Thyroid gland (tissue), 4 donors: ENCODE results near the gene UPK3A. TPM values are rescaled to one million over a fixed set of nuclear protein-coding genes. Genes with fewer than 3 reads are reported as not detected.
"Not testable (repeated sequence)": the region's sequence is repeated elsewhere in the genome, so short reads cannot be mapped to it uniquely, and the experiment has no call there.

Experiments
- DNase-seq, 2 donors: peaks; one replicate each; pipeline ENCODE4 v3.0.0-alpha.2; 2019
- H3K27ac ChIP-seq, 3 donors: fragments of 200-600 bp; sonication (generic); 1 replicate in 2 of 3; 2 replicates in 1 of 3; pipeline ENCODE4 v1.5.1; 2016 to 2019; ENCODE audit warnings: mild to moderate bottlenecking in 1 of 3, moderate library complexity in 1 of 3
- H3K27me3 ChIP-seq: fragments of 200-600 bp; sonication (generic); one replicate; pipeline ENCODE4 v1.5.1; 2019
- H3K36me3 ChIP-seq, 2 donors: fragments of 200-600 bp; sonication (generic); one replicate each; pipeline ENCODE4 v1.5.1; 2016 to 2019
- H3K4me1 ChIP-seq, 2 donors: fragments of 200-600 bp; sonication (generic); one replicate each; pipeline ENCODE4 v1.5.1; 2017 to 2019
- H3K4me3 ChIP-seq, 3 donors: fragments of 200-600 bp; sonication (generic); replicated peaks in 1 of 3; 1 replicate in 2 of 3; 2 replicates in 1 of 3; pipeline ENCODE4 v1.5.1; 2016; ENCODE audit warnings: mild to moderate bottlenecking in 1 of 3
- H3K9me3 ChIP-seq: fragments of 200-600 bp; sonication (generic); one replicate; pipeline ENCODE4 v1.5.1; 2017
- CTCF ChIP-seq, 6 experiments: fragments of 200-600 bp in 3 of 6; fragments of 450-650 bp in 3 of 6; sonication (generic) in 3 of 6; IDR thresholded peaks; one replicate each; pipeline ENCODE4 v1.5.1; 2016 to 2019; ENCODE audit warnings: antibody characterized with exemption in 6 of 6, mild to moderate bottlenecking in 2 of 6, inconsistent platforms in 1 of 6, moderate library complexity in 1 of 6
- POLR2A ChIP-seq, 2 donors: fragments of 450-650 bp; IDR thresholded peaks; one replicate each; pipeline ENCODE4 v1.6.1; 2017; ENCODE audit warnings: antibody characterized with exemption in 2 of 2, mild to moderate bottlenecking in 2 of 2, moderate library complexity in 1 of 2
- WGBS, 2 donors: methylation state at CpG; one replicate each; pipeline ENCODE4 v1.1.5; 2017; 5-methylcytosine and 5-hydroxymethylcytosine counted together
- intact Hi-C: fragments of 100-400 bp; cut with DNase I; formaldehyde crosslinking; loops from one replicate; pipeline ENCODE4 v1.15.1; 2023
- total RNA-seq, 4 donors: library from RNA; depleted of rRNA; stranded (reverse); fragments of >200 nt; gene quantifications; one replicate each; pipeline ENCODE4 v1.2.3, GENCODE V29; 2016

Gene UPK3A
- total RNA-seq, 4 donors from 2014 or later: 2.1 to 3.9 (median 2.6) TPM; not detected in 1

DNA sequence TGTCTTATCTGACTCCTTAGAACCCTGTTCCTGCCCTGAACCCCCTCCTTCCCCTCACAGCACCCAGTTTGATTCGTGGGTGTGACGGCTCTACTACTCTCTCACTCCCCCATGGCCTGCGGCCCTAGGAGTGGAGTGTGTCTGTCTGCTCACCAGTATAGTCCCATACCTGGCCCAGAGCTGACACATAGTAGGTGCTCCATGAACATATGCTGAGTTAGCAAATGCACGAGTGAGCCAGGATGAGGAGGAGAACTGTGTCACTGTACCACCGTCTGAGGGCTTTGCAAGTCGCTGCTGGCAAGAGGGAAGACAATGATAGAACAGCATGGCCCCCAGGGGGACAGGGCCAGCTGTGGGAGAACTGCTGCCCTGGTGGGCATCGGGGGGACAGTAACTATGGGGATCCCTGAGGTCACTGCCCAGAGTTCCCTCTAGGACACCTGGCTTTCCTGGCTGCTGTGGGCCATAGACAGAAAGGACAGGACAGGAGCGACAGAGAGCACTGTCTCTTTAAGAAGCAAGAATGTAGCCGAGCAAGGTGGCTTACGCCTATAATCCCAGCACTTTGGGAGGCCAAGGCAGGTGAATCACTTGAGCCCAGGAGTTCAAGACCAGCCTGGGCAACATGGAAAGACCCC, 24.9 kb upstream of the UPK3A start:
- Histone ChIP-seq H3K4me1 (peaks cover 8 to 21% of the 10 kb centered on the region in 2 donors), H3K9me3 (no peaks in the 10 kb centered on the region), H3K4me3 (no peak overlapping the region), H3K27ac (no peak overlapping the region), H3K36me3 (no peaks in the 10 kb centered on the region), H3K27me3 (no peaks in the 10 kb centered on the region)
- TF ChIP-seq POLR2A (IDR thresholded peaks at IDR 0.05): no peak
- TF ChIP-seq CTCF (IDR thresholded peaks at IDR 0.05): no peak
- WGBS, 2 donors: 78 to 81% methylated on average over 10 of the region's 10 CpGs
- DNase-seq: no peak
- intact Hi-C loops: loop anchor here (5.0 kb wide), 1 partner anchor 158 kb away; no protein-coding TSS in a partner anchor

- not testable (repeated sequence) for H3K9me3 ChIP-seq, DNase-seq, H3K27me3 ChIP-seq, H3K36me3 ChIP-seq, H3K4me3 ChIP-seq, H3K27ac ChIP-seq
- peaks cover 8 to 21% of the 10 kb centered on the region in 2 donors for H3K4me1 ChIP-seq
- intact Hi-C loops: loop anchor here (5.0 kb wide), 1 partner anchor 158 kb away; no protein-coding TSS in a partner anchor
- 66 to 68% methylated on average over 9 of the region's 9 CpGs for WGBS, 2 donors
These were observed 24.4 kb upstream of the UPK3A start for GRCh38 chr22:45260395-45260759.

GRCh38 chr22:45261407-45262088, 23.2 kb upstream of the UPK3A start:
- H3K4me1 ChIP-seq: peaks cover 8 to 21% of the 10 kb centered on the region in 2 donors
- DNase-seq: no peak
- intact Hi-C loops: loop anchor here (5.0 kb wide), 1 partner anchor 159 kb away; no protein-coding TSS in a partner anchor
- WGBS, 2 donors: 88% methylated on average over 14 to 17 of the region's 20 CpGs
- no peak overlapping the region for H3K4me3 ChIP-seq
- TF ChIP-seq POLR2A (IDR thresholded peaks at IDR 0.05) (no peak), CTCF (IDR thresholded peaks at IDR 0.05) (no peak)
- no peaks in the 10 kb centered on the region for H3K27me3 ChIP-seq
- no peaks in the 10 kb centered on the region for H3K36me3 ChIP-seq
- no peaks in the 10 kb centered on the region for H3K9me3 ChIP-seq
- H3K27ac ChIP-seq: no peak overlapping the region

- TF ChIP-seq POLR2A (IDR thresholded peaks at IDR 0.05) (no peak), CTCF (IDR thresholded peaks at IDR 0.05) (no peak)
- no peak for DNase-seq
- intact Hi-C loops: loop anchor here (5.0 kb wide), 1 partner anchor 160 kb away; no protein-coding TSS in a partner anchor
- H3K36me3 ChIP-seq: no peaks in the 10 kb centered on the region
- WGBS, 2 donors: 85 to 87% methylated on average over 7 to 13 of the region's 13 CpGs
- peaks cover 8 to 21% of the 10 kb centered on the region in 2 donors for H3K4me1 ChIP-seq
- no peak overlapping the region for H3K27ac ChIP-seq
- no peak overlapping the region for H3K4me3 ChIP-seq
- no peaks in the 10 kb centered on the region for H3K9me3 ChIP-seq
- no peaks in the 10 kb centered on the region for H3K27me3 ChIP-seq
These were observed 22.4 kb upstream of the UPK3A start for GRCh38 chr22:45262195-45262930.

DNA sequence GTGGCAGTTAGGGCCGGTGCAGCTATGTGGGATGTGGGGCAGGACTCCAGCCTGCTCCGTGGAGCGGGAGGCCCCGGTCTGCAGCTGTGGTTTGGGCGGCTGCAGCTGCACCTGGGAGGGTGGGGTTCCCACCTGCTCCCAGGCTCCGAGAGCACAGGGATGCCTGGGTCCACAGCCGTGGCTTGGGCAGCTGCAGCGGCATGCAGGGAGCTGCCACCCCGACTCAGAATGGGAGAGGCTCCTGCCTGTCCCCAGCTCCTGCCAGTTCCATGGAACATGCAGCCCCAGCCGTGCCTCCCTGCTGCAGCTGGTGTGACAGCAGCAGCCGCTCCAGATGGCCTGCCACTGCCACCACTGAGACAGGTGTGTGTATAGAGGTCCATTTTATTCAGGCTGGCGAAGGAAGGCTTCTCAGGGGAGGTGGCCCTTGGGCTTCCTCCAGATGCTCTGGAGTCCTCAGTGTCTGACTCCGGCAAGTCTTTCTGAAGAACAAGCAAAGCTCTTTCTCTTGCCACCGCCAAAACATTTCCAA, 21.8 kb upstream of the UPK3A start:
- intact Hi-C loops: loop anchor here (5.0 kb wide), 1 partner anchor 161 kb away; no protein-coding TSS in a partner anchor
- no peaks in the 10 kb centered on the region for H3K36me3 ChIP-seq
- TF ChIP-seq POLR2A (IDR thresholded peaks at IDR 0.05) (no peak), CTCF (IDR thresholded peaks at IDR 0.05) (no peak)
- no peaks in the 10 kb centered on the region for H3K27me3 ChIP-seq
- H3K27ac ChIP-seq: peak overlapping the region in 2 of 3 donors; percentile 12 to 50
- DNase-seq: no peak
- WGBS, 2 donors: 69 to 78% methylated on average over 11 to 14 of the region's 14 CpGs
- H3K4me3 ChIP-seq: no peak overlapping the region
- peaks cover 8 to 22% of the 10 kb centered on the region in 2 donors for H3K4me1 ChIP-seq
- no peaks in the 10 kb centered on the region for H3K9me3 ChIP-seq
